ENCODE results near the gene ZFP57. TPM values are rescaled to one million over a fixed set of nuclear protein-coding genes. Genes with fewer than 3 reads are reported as not detected.
"Not testable (repeated sequence)": the region's sequence is repeated elsewhere in the genome, so short reads cannot be mapped to it uniquely, and the experiment has no call there.

ZFP57 gene
- total and polyA plus RNA-seq, 4 experiments from 2014 or later = 2.4 to 3.0 TPM; not detected in 2

- ChIA-PET POLR2A (ENCODE audit: partially characterized antibody) (no interaction called here), CTCF (ENCODE audit: partially characterized antibody) (interaction anchor here (2.0 kb wide), 1 partner anchor 17 kb away, joined by 8 read pairs; no protein-coding TSS in a partner anchor)
- Histone ChIP-seq H3K4me3 (ENCODE audit: low read length in 2 of 2) (no peak overlapping the region), H3K36me3 (ENCODE audit: insufficient read depth, low read length) (no peaks in the 10 kb centered on the region), H3K4me1 (ENCODE audit: insufficient read depth, low read length) (no peaks in the 10 kb centered on the region), H3K27me3 (ENCODE audit: insufficient read depth, low read length) (no peaks in the 10 kb centered on the region), H3K9me3 (ENCODE audit: control insufficient read depth in 1 of 2, low read length in 2 of 2) (no peaks in the 10 kb centered on the region), H3K27ac (ENCODE audit: low read depth, low read length) (no peak overlapping the region)
- DNase-seq = no peak
- H3K9me3 Mint-ChIP-seq = no peaks in the 10 kb centered on the region
- H3K27ac Mint-ChIP-seq = peak overlapping the region in 1 of 7 donors; percentile 7
- intact Hi-C loops (cut with micrococcal nuclease) = no loop called here
- peaks cover 14 to 18% of the 10 kb centered on the region in 2 donors for H3K27me3 Mint-ChIP-seq
- peaks cover 0 to 3% (median under 1%) of the 10 kb centered on the region in 4 donors for H3K4me1 Mint-ChIP-seq
- no peaks in the 10 kb centered on the region for H3K36me3 Mint-ChIP-seq
- H3K4me3 Mint-ChIP-seq = no peak overlapping the region
These were observed 9.9 kb downstream of the ZFP57 start for GRCh38 chr6:29671026-29671425.

DNA sequence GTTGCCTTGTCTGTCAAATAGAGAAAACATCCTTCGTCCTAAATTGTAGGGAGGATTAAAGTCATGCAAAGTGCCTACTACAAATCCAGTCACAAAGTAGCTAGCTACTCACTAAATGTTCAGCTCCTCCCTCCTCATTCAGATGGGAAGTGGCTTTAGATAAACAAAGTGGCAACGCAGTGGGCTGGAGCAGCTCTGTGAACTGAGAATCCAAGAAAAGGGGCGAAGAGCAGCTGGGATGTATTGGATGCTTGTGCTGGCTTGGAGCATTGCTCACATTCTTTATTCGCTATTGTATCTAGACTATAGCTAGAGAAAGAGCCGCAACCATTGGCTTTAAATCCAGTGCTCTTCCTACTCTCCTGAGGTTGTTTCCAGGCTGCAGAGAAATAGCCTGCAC lies 13.8 kb downstream of the ZFP57 start:
- peaks cover 19 to 27% of the 10 kb centered on the region in 2 donors for H3K27me3 Mint-ChIP-seq
- POLR2A ChIA-PET (ENCODE audit: partially characterized antibody) = no interaction called here
- no peak overlapping the region for H3K4me3 Mint-ChIP-seq

GRCh38 chr6:29666826-29667130 lies 14.2 kb downstream of the ZFP57 start:
- intact Hi-C loops (cut with micrococcal nuclease) = no loop called here
- no peak overlapping the region for H3K27ac Mint-ChIP-seq
- Histone ChIP-seq H3K36me3 (ENCODE audit: insufficient read depth, low read length) (no peaks in the 10 kb centered on the region), H3K4me1 (ENCODE audit: insufficient read depth, low read length) (no peaks in the 10 kb centered on the region), H3K27me3 (ENCODE audit: insufficient read depth, low read length) (no peaks in the 10 kb centered on the region), H3K27ac (ENCODE audit: low read depth, low read length) (no peak overlapping the region), H3K4me3 (ENCODE audit: low read length in 2 of 2) (no peak overlapping the region), H3K9me3 (ENCODE audit: control insufficient read depth in 1 of 2, low read length in 2 of 2) (no peaks in the 10 kb centered on the region)
- H3K4me3 Mint-ChIP-seq = no peak overlapping the region
- CTCF ChIA-PET (ENCODE audit: partially characterized antibody) = interaction anchor here (7.3 kb wide), 1 partner anchor 15 kb away, joined by 101 read pairs; no protein-coding TSS in a partner anchor
- H3K27me3 Mint-ChIP-seq = peaks cover 21 to 27% of the 10 kb centered on the region in 2 donors
- POLR2A ChIA-PET (ENCODE audit: partially characterized antibody) = no interaction called here
- H3K4me1 Mint-ChIP-seq = no peaks in the 10 kb centered on the region
- DNase-seq = no peak
- no peaks in the 10 kb centered on the region for H3K9me3 Mint-ChIP-seq
- H3K36me3 Mint-ChIP-seq = no peaks in the 10 kb centered on the region

More for the DNA sequence above, 13.8 kb downstream of the ZFP57 start:
- Mint-ChIP-seq H3K4me1 (no peaks in the 10 kb centered on the region), H3K27ac (no peak overlapping the region), H3K36me3 (no peaks in the 10 kb centered on the region), H3K9me3 (no peaks in the 10 kb centered on the region)
- DNase-seq = no peak
- H3K27ac ChIP-seq (ENCODE audit: low read depth, low read length) = no peak overlapping the region
- no peaks in the 10 kb centered on the region for H3K27me3 ChIP-seq (ENCODE audit: insufficient read depth, low read length)
- no peaks in the 10 kb centered on the region for H3K36me3 ChIP-seq (ENCODE audit: insufficient read depth, low read length)
- no peak overlapping the region for H3K4me3 ChIP-seq (ENCODE audit: low read length in 2 of 2)
- CTCF ChIA-PET (ENCODE audit: partially characterized antibody) = interaction anchor here (7.3 kb wide), 1 partner anchor 15 kb away, joined by 101 read pairs; no protein-coding TSS in a partner anchor
- no peaks in the 10 kb centered on the region for H3K4me1 ChIP-seq (ENCODE audit: insufficient read depth, low read length)
- intact Hi-C loops (cut with micrococcal nuclease) = no loop called here
- H3K9me3 ChIP-seq (ENCODE audit: control insufficient read depth in 1 of 2, low read length in 2 of 2) = no peaks in the 10 kb centered on the region

- H3K9me3 ChIP-seq (ENCODE audit: control insufficient read depth in 1 of 2, low read length in 2 of 2) = no peaks in the 10 kb centered on the region
- ChIA-PET CTCF (ENCODE audit: partially characterized antibody) (interaction anchor here (0.7 to 7.3 kb wide), 2 partner anchors 9 to 14 kb away, joined by 3 to 101 read pairs; partner anchors contain the start of gene MOG), POLR2A (ENCODE audit: partially characterized antibody) (no interaction called here)
- Mint-ChIP-seq H3K4me1 (no peaks in the 10 kb centered on the region), H3K4me3 (no peak overlapping the region), H3K27me3 (peaks cover 23 to 26% of the 10 kb centered on the region in 2 donors), H3K9me3 (no peaks in the 10 kb centered on the region), H3K27ac (no peak overlapping the region), H3K36me3 (no peaks in the 10 kb centered on the region)
- H3K27me3 ChIP-seq (ENCODE audit: insufficient read depth, low read length) = peaks cover 3% of the 10 kb centered on the region
- no peak overlapping the region for H3K4me3 ChIP-seq (ENCODE audit: low read length in 2 of 2)
- H3K36me3 ChIP-seq (ENCODE audit: insufficient read depth, low read length) = no peaks in the 10 kb centered on the region
- intact Hi-C loops (cut with micrococcal nuclease) = no loop called here
- DNase-seq = no peak
- H3K4me1 ChIP-seq (ENCODE audit: insufficient read depth, low read length) = no peaks in the 10 kb centered on the region
- H3K27ac ChIP-seq (ENCODE audit: low read depth, low read length) = no peak overlapping the region
These were observed 14.8 kb downstream of the ZFP57 start for GRCh38 chr6:29665942-29666825.

DNA sequence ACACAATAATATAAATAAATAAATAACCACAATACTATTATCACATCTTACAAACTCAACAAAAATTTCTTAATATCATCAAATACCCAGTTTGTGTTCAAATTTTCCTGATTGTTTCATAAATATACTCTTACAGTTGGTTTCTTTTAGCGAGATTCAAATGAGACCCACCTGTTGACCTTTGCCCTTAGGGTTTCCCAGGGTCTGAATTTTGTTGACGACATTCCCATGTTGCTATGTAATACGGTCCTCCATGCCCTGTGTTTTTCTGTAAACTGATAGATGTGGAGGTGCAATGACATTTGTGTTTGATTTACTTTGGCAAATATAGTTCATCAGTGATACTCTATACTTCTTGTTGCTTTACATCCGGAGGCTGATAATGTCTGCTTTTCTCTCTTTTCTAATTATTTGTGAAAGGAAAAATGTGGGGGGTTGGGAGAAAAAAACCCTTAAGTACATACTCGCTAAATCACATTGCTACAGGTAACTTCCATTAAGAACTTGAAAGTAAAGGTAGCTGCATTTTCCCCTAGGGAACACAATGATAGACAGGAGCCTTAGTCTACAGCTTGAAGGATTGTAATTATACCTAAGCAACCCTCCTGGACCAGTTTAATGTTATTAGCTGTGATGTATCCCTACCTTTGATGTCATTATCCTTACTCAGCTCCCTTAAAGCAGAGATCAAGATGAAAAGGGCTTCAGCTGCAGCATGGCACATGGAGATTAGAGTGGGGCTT lies 17.5 kb downstream of the ZFP57 start:
- Histone ChIP-seq H3K9me3 (ENCODE audit: control insufficient read depth in 1 of 2, low read length in 2 of 2) (no peaks in the 10 kb centered on the region), H3K4me1 (ENCODE audit: insufficient read depth, low read length) (no peaks in the 10 kb centered on the region), H3K4me3 (ENCODE audit: low read length in 2 of 2) (no peak overlapping the region), H3K27me3 (ENCODE audit: insufficient read depth, low read length) (peaks cover 6% of the 10 kb centered on the region), H3K27ac (ENCODE audit: low read depth, low read length) (no peak overlapping the region), H3K36me3 (ENCODE audit: insufficient read depth, low read length) (no peaks in the 10 kb centered on the region)
- Mint-ChIP-seq H3K36me3 (no peaks in the 10 kb centered on the region), H3K9me3 (no peaks in the 10 kb centered on the region), H3K27ac (no peak overlapping the region), H3K4me1 (no peaks in the 10 kb centered on the region), H3K4me3 (no peak overlapping the region), H3K27me3 (peaks cover 31 to 35% of the 10 kb centered on the region in 2 donors)
- no peak for DNase-seq
- ChIA-PET CTCF (ENCODE audit: partially characterized antibody) (interaction anchor here (7.3 kb wide), 1 partner anchor 11 kb away, joined by 101 read pairs; no protein-coding TSS in a partner anchor), POLR2A (ENCODE audit: partially characterized antibody) (interaction anchor here (0.6 kb wide), 1 partner anchor 13 kb away, joined by 3 read pairs; no protein-coding TSS in a partner anchor)
- intact Hi-C loops (cut with micrococcal nuclease) = no loop called here

DNA sequence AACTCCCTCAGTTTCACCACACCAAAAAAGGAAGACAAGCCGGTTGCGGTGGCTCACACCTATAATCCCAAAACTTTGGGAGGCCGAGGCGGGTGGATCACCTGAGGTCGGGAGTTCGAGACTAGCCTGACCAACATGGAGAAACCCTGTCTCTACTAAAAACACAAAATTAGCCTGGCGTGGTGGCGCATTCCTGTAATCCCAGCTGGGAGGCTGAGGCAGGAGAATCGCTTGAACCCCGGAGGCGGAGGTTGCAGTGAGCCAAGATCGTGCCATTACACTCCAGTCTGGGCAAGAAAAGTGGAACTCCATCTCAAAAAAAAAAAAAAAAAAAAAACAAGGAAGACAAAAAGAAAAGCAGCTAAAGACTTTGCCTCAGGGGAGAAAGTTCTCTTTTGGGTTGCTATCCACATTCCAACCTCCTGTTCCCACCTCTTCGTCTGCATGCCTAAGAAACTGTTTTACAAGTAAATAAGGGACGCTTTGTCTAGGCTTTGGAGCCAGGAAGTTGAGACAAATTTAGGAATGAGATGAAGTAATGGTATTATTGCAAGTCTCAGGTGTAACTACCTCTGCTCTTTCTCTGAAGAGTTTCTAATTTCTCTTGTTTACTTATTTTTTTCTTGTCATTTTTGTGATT lies 19.3 kb downstream of the ZFP57 start:
- intact Hi-C loops (cut with micrococcal nuclease); H3K36me3 Mint-ChIP-seq; H3K27ac ChIP-seq (ENCODE audit: low read depth, low read length); H3K27ac Mint-ChIP-seq; H3K36me3 ChIP-seq (ENCODE audit: insufficient read depth, low read length); H3K4me1 Mint-ChIP-seq; DNase-seq; H3K4me3 Mint-ChIP-seq; H3K9me3 ChIP-seq (ENCODE audit: control insufficient read depth in 1 of 2, low read length in 2 of 2); H3K27me3 ChIP-seq (ENCODE audit: insufficient read depth, low read length); H3K4me3 ChIP-seq (ENCODE audit: low read length in 2 of 2); POLR2A ChIA-PET (ENCODE audit: partially characterized antibody); H3K9me3 Mint-ChIP-seq; H3K4me1 ChIP-seq (ENCODE audit: insufficient read depth, low read length): not testable (repeated sequence)
- peaks cover 34 to 35% of the 10 kb centered on the region in 2 donors for H3K27me3 Mint-ChIP-seq
- CTCF ChIA-PET (ENCODE audit: partially characterized antibody) = interaction anchor here (1.0 to 7.3 kb wide), 2 partner anchors 9 to 15 kb away, joined by 3 to 101 read pairs; no protein-coding TSS in a partner anchor

- H3K9me3 Mint-ChIP-seq = no peaks in the 10 kb centered on the region
- intact Hi-C loops (cut with micrococcal nuclease) = no loop called here
- no peak overlapping the region for H3K27ac Mint-ChIP-seq
- CTCF ChIA-PET (ENCODE audit: partially characterized antibody) = interaction anchor here (0.7 to 7.3 kb wide), 3 partner anchors 9 to 54 kb away, joined by 3 to 101 read pairs (median 3); no protein-coding TSS in a partner anchor
- H3K4me3 ChIP-seq (ENCODE audit: low read length in 2 of 2) = no peak overlapping the region
- POLR2A ChIA-PET (ENCODE audit: partially characterized antibody) = interaction anchor here (0.7 kb wide), 1 partner anchor 14 kb away, joined by 3 read pairs; no protein-coding TSS in a partner anchor
- no peaks in the 10 kb centered on the region for H3K9me3 ChIP-seq (ENCODE audit: control insufficient read depth in 1 of 2, low read length in 2 of 2)
- H3K4me1 ChIP-seq (ENCODE audit: insufficient read depth, low read length) = no peaks in the 10 kb centered on the region
- H3K27me3 ChIP-seq (ENCODE audit: insufficient read depth, low read length) = peaks cover 6% of the 10 kb centered on the region
- H3K4me1 Mint-ChIP-seq = no peaks in the 10 kb centered on the region
- no peak overlapping the region for H3K27ac ChIP-seq (ENCODE audit: low read depth, low read length)
- H3K27me3 Mint-ChIP-seq = peaks cover 33 to 36% of the 10 kb centered on the region in 2 donors
- H3K4me3 Mint-ChIP-seq = no peak overlapping the region
- H3K36me3 ChIP-seq (ENCODE audit: insufficient read depth, low read length) = no peaks in the 10 kb centered on the region
- no peaks in the 10 kb centered on the region for H3K36me3 Mint-ChIP-seq
- DNase-seq = no peak
These were observed 19.9 kb downstream of the ZFP57 start for GRCh38 chr6:29661071-29661470.
